HUDEP-2 (cell line): ENCODE data around the gene VSX2.
A peak's percentile ranks its signal among the peaks of the same experiment; 100 is the strongest.

Experiments
- DNase-seq, 76 experiments: peaks; one replicate each; lab custom pipeline; 2025; ENCODE audit not compliant: unreplicated experiment in 76 of 76; lab: John Stamatoyannopoulos, UW

Gene VSX2

DNA sequence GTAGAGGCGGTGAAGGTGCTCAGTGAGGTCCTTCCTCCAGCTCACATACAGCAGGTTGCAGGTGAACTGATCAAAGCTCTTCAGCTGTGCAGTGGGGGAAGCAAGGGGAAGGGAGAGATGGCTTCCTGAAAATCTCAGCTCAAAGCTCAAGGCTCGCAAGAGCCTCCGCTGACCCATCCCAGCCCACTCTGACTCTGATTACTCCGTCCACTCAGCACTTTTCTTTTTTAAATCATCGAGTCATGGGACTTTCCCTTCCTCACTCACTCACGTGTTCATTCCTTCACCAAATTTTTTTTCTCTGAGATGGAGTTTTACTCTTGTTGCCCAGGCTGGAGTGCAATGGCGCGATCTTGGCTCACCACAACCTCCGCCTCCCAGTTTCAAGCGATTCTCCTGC is 58.7 kb downstream of the VSX2 start:
- DNase-seq = no peak

DNA sequence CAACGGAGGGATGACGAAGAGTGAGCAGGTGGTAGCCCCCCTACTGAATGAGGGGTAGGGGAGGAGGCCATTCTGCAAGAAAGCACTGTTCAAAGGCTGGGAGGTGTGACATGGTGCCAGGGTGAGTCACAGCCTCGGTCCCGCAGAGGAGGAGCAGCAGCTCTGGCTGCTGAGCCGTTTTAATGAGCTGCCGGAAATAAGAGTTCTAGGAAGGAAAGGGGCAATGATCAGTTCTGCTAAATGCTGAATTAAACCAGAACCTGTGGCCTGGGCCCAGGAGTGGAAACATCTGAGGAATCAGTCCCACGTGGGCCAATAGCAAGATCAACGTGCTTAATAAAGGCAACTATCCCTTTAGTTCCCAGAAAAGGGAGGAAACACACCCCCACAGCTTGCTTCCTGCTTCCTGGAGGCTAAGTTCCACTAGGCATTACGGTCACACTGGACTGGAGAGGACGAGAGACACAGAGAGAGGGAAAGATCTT is 59.9 kb downstream of the VSX2 start:
- DNase-seq = no peak

DNA sequence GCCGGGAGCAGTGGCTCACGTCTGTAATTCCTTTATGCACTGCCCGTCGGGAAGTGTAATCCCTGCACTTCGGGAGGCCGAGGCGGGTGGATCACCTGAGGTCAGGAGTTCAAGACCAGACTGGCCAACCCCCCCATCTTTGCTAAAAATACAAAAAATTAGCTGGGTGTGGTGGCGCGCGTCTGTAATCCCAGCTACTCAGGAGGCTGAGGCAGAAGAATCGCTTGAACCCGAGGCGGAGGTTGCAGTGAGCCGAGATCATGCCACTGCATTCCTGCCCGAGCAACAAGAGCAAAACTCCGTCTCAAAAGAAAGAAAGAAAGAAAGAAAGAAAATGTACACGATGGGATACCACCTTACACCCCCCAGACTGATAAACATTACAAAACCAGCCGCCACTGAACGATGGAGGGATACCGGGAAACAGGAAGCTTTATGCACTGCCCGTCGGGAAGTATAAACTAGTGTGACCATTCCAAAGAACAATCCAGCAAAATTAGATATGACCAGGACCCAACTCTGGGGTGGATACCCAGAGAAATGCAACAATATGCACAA is 62.4 kb downstream of the VSX2 start:
- no peak for DNase-seq

DNA sequence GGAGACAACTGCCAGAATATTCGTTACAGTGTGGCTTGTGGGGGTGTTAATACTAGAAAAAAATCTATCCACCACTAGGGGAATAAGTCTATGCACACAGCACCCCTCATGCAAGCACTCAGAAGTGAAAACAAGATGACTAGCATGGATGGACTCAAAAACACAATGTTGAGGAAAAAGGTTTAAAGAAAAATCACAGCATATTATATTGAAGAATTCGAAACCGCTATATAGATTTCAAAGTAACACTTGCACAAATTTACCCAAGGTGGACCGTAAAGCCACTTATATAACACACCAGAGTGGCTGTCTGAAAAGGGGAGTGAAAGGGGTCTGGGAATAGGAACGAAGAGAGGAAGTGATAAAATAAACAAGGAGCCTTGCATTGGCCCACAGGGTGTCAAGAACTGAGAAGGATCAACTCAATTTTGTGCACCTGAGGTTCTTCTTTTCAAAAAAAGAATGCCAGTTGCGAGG is 62.9 kb downstream of the VSX2 start:
- DNase-seq = peak in 33 of 76 experiments; percentile 1 to 57 (median 23)

DNA sequence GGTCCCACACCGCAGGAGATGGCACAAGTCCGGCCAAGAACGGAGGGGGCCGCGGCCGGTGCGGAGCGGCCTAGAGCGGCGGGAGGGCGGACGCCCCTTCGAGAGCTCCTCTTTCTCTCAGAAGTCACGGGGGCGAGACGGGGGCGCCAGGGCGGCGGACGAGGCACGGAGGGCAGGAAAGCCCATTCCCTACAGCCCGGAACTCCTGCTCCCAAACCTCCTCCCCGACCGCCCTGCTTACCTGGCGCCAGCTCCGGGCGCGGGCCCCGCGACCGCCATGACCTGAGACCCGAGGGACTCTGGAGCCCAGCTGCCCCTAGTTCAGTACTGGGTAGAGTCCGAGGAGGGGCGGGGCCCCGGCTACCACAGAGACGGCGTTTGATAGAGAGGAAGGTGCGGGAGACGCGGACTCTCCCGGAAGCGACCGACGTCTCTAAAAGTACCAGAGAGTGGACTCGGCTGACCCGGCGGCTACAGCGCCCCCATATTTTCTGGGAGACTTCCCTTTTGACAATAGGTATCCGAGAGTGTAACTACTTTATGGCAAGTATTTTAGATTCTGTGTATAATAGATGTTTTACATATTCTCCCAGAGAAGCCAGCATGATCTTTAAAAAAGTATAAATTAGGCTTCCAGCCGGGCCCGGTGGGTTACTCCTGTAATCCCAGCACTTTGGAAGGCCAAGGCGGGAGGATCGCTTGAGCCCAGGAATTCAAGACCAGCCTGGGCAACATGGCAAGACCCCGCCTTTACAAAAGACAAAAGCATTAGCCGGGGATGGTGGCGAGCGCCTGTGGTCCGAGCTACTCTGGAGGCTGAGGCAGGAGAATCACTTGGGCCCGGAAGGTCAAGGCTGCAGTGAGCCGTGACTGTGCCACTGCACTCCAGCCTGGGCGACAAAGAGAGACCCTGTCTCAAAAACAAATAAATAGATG is 63.7 kb downstream of the VSX2 start, which contains the start of gene ABCD4:
TSS of gene ABCD4 (minus strand) at position 301 of the 936 bp plus-strand sequence. CDS start at position 279, 22 bp downstream.
- DNase-seq = peak in 75 of 76 experiments; percentile 13 to 94 (median 86)

DNA sequence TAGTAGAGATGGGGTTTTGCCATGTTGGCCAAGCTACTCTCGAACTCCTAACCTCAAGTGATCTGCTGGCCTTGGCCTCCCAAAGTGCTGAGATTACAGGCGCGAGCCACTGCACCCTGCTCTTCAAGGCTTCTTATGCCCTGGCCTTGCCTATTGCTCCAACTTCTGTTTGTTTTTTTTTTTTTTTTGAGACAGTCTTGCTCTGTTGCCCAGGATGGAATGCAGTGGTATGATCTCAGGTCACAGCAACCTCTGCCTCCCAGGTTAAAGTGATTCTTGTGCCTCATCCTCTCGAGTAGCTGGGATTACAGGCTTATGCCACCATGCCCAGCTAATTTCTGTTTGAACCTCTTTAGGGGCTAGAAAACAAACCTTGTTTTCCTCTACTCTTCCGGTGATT is 69.4 kb downstream of the VSX2 start:
- DNase-seq = no peak

DNA sequence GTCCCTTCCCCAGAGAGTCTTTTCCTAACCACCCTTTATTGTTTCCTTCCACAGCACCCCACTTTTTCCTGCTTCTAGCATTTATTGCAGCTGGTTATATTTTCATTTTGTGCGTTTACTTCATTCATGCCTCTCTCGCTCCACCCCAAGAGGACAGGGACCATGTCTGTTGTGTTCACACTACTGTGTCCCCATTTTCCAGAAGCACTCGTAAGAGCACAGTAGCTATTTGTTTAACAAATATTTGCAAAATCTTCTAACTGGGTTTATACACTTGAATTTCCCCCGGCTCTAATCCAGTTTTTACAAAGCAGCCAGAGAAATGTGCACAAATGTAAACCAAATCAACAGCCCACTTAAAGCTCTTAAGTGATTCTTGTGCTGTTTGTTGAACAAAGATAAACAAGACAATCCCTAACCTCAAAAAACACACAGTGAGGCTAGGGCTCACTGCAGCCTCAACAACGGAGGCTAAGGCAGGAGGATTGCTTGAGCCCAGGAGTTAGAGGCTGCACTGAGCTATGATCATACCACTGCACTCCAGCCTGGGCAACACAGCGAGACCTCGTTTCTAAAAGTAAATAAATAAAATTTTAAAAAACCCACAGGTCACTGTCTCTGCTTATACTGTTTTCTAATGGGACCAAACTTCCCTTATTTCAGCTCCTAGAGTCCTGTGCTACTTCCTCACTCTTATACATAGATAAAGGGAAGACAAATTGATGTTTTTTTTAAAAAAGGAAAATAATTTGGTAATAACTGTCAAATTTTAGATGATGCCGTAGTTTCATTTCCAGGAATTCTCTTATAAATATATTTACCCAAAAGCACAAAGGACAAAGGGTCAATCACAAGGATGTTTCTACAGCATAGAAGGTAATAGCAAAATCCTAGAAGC is 70.1 kb downstream of the VSX2 start:
- DNase-seq = no peak

DNA sequence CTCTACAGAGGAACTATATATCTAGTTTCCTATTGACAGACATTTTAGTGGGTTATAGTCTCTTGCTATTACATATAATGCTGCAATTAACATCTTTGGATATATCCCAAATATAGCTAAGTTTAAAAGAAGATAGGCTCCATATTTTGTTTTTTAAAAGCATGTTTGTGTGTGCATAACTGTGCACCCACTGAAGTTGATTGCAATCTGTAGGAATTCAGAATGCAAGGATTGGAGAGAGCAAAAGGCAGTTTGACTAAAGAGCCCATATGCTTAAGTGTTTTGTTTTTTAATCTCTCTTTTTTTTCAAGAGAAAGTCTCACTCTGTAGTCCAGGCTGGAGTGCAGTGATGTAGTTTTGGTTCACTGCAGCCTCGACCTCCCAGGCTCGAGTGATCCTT is 72.9 kb downstream of the VSX2 start:
- no peak for DNase-seq
